ENCODE results near the gene LNPK. TPM values are rescaled to one million over a fixed set of nuclear protein-coding genes. Genes with fewer than 3 reads are reported as not detected.

Gene LNPK
- total RNA-seq, 1 donor from 2014 or later = 28.7 TPM

- ATAC-seq (no peak), DNase-seq (no peak)
- peaks cover 10% of the 10 kb centered on the region for H3K36me3 ChIP-seq
- no peak for TF ChIP-seq CTCF (IDR thresholded peaks at IDR 0.05)
- H3K9me3 ChIP-seq = no peaks in the 10 kb centered on the region
- H3K4me1 ChIP-seq = no peaks in the 10 kb centered on the region
- intact Hi-C loops (cut with DNase I) = no loop called here
- H3K4me3 ChIP-seq = no peak overlapping the region
- H3K27ac ChIP-seq = no peak overlapping the region
- H3K27me3 ChIP-seq = no peaks in the 10 kb centered on the region
Observed at GRCh38 chr2:175950512-175950911, 51.6 kb downstream of the LNPK start.

- no peaks in the 10 kb centered on the region for H3K9me3 ChIP-seq
- intact Hi-C loops (cut with DNase I) = no loop called here
- H3K27ac ChIP-seq = no peak overlapping the region
- DNase-seq (no peak), ATAC-seq (no peak)
- H3K4me3 ChIP-seq = no peak overlapping the region
- no peaks in the 10 kb centered on the region for H3K4me1 ChIP-seq
- peaks cover 10% of the 10 kb centered on the region for H3K36me3 ChIP-seq
- TF ChIP-seq CTCF (IDR thresholded peaks at IDR 0.05) = no peak
- no peaks in the 10 kb centered on the region for H3K27me3 ChIP-seq
Observed at GRCh38 chr2:175948191-175948590, 53.9 kb downstream of the LNPK start.

- H3K27me3 ChIP-seq = no peaks in the 10 kb centered on the region
- no peak for TF ChIP-seq CTCF (IDR thresholded peaks at IDR 0.05)
- H3K4me1 ChIP-seq = no peaks in the 10 kb centered on the region
- peaks cover 10% of the 10 kb centered on the region for H3K36me3 ChIP-seq
- intact Hi-C loops (cut with DNase I) = no loop called here
- H3K4me3 ChIP-seq = no peak overlapping the region
- DNase-seq (no peak), ATAC-seq (no peak)
- no peaks in the 10 kb centered on the region for H3K9me3 ChIP-seq
- H3K27ac ChIP-seq = no peak overlapping the region
Observed at GRCh38 chr2:175947073-175947472, 55.0 kb downstream of the LNPK start.

GRCh38 chr2:175941699-175942098 is 60.4 kb downstream of the LNPK start:
- intact Hi-C loops (cut with DNase I) = no loop called here
- Histone ChIP-seq H3K27ac (no peak overlapping the region), H3K9me3 (no peaks in the 10 kb centered on the region), H3K36me3 (peaks cover 16% of the 10 kb centered on the region), H3K27me3 (no peaks in the 10 kb centered on the region), H3K4me1 (no peaks in the 10 kb centered on the region), H3K4me3 (no peak overlapping the region)
- DNase-seq (no peak), ATAC-seq (no peak)
- TF ChIP-seq CTCF (IDR thresholded peaks at IDR 0.05) = no peak

GRCh38 chr2:175937216-175937615 is 64.9 kb downstream of the LNPK start:
- Histone ChIP-seq H3K27me3 (no peaks in the 10 kb centered on the region), H3K9me3 (no peaks in the 10 kb centered on the region), H3K27ac (no peak overlapping the region), H3K4me1 (no peaks in the 10 kb centered on the region), H3K4me3 (no peak overlapping the region), H3K36me3 (peaks cover 14% of the 10 kb centered on the region)
- TF ChIP-seq CTCF (IDR thresholded peaks at IDR 0.05) = no peak
- ATAC-seq (no peak), DNase-seq (no peak)
- intact Hi-C loops (cut with DNase I) = no loop called here

All from upper lobe of right lung (tissue), 1 donor.